Measurements from ENCODE around the gene PIM2.

GRCh38 chrX:48897625-48898306 lies 21.1 kb downstream of the PIM2 start, which contains the start of the genes PQBP1 and TIMM17B:
- TF ChIP-seq EZH2phosphoT487 (conservative IDR thresholded peaks at IDR 0.05; ENCODE audit: low read length) = no peak
- TF ChIP-seq, protein P1, sequence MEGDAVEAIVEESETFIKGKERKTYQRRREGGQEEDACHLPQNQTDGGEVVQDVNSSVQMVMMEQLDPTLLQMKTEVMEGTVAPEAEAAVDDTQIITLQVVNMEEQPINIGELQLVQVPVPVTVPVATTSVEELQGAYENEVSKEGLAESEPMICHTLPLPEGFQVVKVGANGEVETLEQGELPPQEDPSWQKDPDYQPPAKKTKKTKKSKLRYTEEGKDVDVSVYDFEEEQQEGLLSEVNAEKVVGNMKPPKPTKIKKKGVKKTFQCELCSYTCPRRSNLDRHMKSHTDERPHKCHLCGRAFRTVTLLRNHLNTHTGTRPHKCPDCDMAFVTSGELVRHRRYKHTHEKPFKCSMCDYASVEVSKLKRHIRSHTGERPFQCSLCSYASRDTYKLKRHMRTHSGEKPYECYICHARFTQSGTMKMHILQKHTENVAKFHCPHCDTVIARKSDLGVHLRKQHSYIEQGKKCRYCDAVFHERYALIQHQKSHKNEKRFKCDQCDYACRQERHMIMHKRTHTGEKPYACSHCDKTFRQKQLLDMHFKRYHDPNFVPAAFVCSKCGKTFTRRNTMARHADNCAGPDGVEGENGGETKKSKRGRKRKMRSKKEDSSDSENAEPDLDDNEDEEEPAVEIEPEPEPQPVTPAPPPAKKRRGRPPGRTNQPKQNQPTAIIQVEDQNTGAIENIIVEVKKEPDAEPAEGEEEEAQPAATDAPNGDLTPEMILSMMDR (IDR thresholded peaks at IDR 0.05; ENCODE audit: insufficient read depth, low read length, poor library complexity, severe bottlenecking) = no peak

Data from SU-DHL-6 (cell line).